8988T (cell line): ENCODE data around the gene TMEM94.
"Not testable (repeated sequence)": the region's sequence is repeated elsewhere in the genome, so short reads cannot be mapped to it uniquely, and the experiment has no call there.

ENCODE experiments used
- DNase-seq: peaks from one replicate; pipeline ENCODE4 v3.0.0; 2011

The TMEM94 gene

GRCh38 chr17:75456417-75457046 is at the start of gene TMEM94:
TSS of gene TMEM94 (plus strand) at chr17:75456635. CDS start at chr17:75471906, 15,271 bp downstream.
- DNase-seq = peak; percentile 62

GRCh38 chr17:75407655-75408352 is 48.6 kb upstream of the TMEM94 start:
- DNase-seq = no peak

GRCh38 chr17:75410141-75410540 is 46.3 kb upstream of the TMEM94 start:
- DNase-seq = no peak

GRCh38 chr17:75411328-75412067 is 44.9 kb upstream of the TMEM94 start:
- DNase-seq = no peak

- no peak for DNase-seq
These were observed 43.7 kb upstream of the TMEM94 start for GRCh38 chr17:75412455-75413317.

GRCh38 chr17:75414488-75414887 is 41.9 kb upstream of the TMEM94 start:
- DNase-seq = no peak

- DNase-seq = no peak
These were observed 40.4 kb upstream of the TMEM94 start for GRCh38 chr17:75416006-75416405.

DNA sequence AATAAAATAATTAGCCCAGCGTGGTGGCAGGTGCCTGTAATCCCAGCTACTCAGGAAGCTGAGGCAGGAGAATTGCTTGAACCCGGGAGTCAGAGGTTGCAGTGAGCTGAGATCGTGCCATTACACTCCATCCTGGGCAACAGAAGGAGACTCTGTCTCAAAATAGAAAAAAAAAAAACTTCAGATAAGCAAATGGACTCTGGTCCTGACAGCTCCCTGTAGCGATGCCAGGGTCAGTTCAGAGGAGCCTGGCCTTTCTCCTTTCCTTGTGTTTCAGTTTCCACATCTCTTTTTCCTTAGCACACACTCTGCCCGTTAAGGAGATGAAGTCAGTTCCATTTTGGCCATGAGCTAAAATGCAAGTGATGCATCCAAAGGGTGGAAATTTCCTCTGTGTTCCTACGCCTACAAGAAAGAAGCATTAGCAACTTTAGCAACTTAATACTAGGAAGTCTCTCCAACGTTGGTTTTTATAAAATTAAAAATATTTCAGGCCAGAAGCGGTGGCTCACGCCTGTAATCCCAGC is 39.3 kb upstream of the TMEM94 start:
- no peak for DNase-seq

DNA sequence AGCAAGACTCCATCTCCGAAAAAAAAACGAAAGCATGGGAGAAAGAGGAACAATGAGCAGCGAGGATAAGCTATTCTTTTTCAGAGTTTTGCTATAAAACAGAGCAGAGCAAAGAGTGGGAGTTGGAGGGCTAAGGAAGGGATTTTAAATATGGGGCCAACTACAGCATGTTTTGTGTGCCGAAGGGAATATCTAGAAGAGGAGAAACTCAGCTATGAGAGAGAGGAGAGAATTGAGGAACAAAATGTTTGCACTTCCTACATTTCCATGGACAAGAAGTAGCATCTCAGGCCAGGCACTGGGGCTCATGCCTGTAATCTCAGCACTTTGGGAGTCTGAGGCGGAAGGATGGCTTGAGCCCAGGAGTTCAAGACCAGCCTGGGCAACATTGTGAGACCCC is 37.9 kb upstream of the TMEM94 start:
- no peak for DNase-seq

- DNase-seq = no peak
These were observed 27.6 kb upstream of the TMEM94 start for GRCh38 chr17:75428543-75429469.

GRCh38 chr17:75430159-75430974 is 26.1 kb upstream of the TMEM94 start:
- no peak for DNase-seq

DNA sequence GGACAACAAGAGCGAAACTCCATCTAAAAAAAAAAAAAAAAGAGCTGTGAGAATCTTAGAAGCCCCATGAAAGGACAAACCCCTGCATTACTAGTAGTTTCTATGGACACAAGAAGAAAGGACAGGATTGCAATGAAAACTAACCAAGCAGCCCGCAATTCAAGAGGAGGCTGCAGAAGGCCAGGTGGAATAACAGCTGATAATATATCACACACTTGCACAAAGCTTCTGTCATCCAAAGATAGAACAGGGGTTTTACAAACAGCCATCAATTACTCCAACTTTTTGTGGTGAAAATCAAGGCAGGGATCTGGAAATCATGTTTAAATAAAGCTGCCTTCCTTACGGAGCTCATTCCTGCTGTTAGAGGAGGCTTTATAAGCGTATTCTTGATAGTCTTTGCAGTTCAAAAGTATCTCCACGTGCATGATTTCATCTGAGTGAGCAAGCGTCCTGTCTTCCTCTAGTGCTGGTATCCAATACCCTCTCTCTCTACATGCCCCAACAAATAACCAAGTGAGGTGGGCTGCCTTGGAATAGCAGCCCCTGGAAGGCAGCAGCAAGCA is 23.1 kb upstream of the TMEM94 start:
- DNase-seq = no peak

- not testable (repeated sequence) for DNase-seq
These were observed 22.0 kb upstream of the TMEM94 start for GRCh38 chr17:75434433-75434832.

- DNase-seq = not testable (repeated sequence)
These were observed 19.0 kb upstream of the TMEM94 start for GRCh38 chr17:75437404-75437803.

GRCh38 chr17:75439287-75439686 is 17.1 kb upstream of the TMEM94 start:
- no peak for DNase-seq

DNA sequence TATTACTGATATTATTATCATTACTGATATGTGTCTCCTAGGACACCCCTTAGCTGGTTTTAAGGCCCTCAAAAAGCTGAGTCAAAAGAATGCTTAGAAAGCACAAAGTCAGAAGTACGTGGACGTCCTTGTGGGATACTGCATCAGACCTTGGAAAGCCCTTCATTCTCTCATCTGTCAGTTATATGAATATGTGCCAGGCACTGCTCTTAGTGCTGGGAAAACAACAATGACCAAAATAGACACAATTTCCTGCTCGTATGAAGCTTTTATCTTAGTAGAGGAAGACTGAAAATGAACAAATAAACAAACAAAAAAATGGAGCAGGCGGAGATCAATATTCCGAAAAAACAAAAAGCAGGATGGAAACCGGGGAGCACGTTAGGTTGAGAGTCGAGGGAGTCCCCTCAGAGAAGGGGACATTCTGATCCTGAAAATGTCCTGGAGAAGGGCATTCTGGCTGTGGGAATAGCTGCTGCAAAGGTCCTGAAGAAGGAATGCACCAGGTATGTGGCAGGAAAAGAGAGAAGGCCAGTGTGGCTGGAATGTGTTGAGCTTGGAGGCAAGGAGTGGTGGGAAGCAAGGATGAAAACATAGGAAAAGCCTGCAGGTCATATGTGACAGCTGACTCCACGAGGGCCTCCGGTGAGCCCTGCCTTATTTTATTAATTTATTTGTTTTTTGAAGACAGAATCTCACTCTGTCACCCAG is 15.5 kb upstream of the TMEM94 start:
- no peak for DNase-seq

- no peak for DNase-seq
These were observed 14.0 kb upstream of the TMEM94 start for GRCh38 chr17:75442168-75443103.

- no peak for DNase-seq
These were observed 11.1 kb upstream of the TMEM94 start for GRCh38 chr17:75445296-75445695.
